Skin of body (tissue), 2 donors: ENCODE data around the gene HOXA10. TPM values are rescaled to one million over a fixed set of nuclear protein-coding genes. Genes with fewer than 3 reads are reported as not detected.

Experiments
- DNase-seq: peaks from one replicate; lab custom pipeline; 2025; lab: John Stamatoyannopoulos, UW
- total RNA-seq: library from RNA; depleted of rRNA; stranded (reverse); fragments of >200 nt; gene quantifications from one replicate; pipeline ENCODE4 v1.2.3, GENCODE V29; 2014

HOXA10 gene
- total RNA-seq, 1 donor from 2014 or later = 2.8 TPM

DNA sequence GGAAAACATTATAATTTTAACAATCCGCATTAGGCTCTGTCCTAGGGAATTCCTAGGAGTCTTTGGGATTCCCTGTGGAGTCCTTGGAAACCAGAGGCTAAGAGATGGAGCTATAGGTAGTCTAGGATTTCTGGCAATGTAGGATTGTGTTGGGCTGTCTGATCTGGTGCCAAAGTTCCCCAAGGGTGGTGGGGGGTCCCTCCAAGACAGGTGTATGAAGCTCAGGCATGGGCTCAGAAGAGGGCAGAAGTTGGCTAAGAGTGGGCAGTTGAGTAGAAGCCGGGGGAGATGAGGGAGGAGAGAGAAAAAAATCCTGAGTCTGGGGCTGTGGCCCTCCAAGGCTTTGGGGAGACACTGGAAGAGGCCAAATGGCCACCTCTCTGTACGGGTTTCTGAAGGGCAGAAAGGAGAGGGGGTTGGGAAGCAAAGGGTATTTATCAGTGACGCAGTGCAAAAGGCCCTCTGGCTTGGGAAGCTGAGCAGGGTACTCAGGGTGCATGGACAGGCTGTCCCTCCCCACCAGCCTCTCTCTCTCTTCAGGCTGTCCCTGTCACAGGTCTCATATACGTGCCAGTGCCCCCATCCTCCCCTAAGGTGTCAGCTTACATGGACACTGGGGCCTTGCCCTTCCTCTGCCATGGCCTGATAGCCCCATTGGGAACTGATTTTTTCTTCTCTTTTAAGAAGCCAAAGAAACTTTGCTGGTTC is 27.5 kb downstream of the HOXA10 start:
- DNase-seq = no peak

DNA sequence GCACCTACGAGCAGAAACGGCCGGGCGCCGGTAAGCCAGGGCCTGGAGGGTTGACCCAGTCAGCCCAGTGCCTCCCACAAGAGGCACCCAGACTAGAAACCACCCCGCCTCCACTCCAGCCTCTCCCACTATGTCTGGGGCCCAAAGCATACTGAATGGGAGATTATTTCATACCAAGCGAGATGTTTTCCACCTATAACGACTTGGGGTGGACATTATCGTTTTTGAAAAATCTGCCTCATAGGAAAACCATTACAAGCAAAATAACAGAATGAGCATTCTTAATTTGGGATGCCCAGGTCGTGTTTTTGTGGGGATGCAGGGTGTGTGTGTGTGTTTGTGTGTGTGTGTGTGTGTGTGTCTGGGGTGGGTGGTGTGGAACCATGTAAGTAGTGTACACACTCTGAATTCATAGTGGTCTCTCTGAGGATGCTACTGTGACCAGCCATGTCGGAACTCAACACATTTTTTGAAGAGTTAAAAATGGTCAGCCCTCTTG is 28.2 kb downstream of the HOXA10 start:
- DNase-seq = no peak

DNA sequence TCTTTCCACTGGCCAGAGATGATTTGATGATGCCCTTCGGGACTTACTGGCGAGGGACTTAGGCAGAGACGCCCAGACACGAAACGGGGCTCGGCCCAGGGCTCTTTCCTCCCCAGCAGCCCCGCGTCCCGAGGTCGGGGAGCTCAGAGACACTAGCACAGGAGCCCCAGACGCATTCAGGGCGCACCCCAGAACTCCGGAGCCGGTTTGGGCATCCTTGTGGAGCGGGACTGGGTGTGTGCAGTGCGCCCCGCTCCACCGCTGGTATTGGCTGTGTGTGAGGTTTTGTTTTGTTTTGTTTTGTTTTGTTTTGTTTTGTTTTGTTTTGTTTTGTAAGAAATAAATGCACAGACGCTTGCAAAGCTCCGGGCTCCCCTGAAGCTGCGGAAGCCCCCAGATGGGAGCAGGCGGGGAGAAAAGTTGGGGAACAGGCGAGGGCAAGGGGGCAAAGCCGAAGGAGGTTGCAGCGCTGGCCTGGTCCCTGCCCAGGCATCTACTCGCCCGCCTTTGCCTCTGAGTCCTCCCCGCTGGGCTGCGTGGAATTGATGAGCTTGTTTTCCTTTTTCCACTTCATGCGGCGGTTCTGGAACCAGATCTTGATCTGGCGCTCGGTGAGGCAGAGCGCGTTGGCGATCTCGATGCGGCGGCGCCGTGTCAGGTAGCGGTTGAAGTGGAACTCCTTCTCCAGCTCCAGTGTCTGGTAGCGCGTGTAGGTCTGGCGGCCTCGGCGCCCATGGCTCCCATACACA is 28.8 kb downstream of the HOXA10 start:
- DNase-seq = no peak

DNA sequence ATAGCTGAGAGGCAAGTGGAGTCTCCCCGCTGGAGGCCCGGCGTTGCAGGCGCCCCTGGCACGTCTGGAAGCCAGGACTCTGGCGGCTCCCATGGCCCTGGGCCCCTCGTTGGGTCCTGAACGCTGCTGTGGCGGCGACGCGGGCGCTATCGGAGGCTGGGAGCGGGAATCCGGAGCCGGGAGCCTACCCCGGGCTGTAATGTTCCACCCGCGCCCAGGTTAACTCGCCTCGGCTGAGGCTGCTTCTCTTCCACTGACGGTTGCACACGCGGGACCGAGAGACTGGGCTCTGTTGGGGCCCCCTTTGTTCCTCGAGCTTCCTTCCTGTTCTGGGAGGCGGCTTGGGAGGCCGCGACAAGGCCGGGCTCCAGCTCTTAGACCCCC is 29.3 kb downstream of the HOXA10 start:
- DNase-seq = no peak

DNA sequence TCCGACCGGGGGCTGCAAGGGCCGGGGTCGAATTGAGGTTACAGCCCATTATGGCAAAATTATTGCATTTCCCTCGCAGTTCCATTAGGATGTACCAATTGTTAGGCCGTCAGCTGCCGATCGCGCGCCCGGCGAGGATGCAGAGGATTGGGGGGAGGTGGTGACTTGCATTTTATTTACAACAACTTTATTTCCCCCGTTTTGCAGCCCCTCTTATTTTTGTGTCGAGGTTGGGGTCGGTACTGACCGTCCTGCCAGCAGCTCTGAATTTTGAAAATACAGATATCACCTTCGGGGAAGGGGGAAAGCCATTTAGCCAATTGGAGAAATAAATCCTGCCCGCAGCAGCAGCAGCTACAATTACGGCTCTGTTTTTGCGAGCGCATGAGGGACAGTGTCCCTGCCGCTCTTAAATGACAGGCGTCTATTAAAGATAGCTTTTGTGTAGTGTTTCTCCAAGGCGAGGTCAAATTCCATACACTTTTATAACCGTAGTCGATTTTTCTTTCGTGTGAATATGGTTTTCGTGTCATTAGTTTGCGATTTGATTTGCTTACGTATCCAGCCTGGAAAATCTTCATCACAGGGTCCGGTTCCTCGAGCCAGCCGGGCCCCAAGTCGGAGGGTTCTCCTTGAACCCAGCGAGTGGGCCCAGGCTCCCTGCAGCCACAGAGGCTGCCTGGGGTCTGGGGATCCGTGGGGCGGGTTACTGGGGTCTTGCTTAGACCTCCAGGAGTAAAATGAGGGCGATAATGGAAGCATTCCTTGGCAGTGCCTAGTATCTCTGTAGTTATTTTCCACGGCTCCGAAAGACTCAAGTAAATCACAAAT is 30.0 kb downstream of the HOXA10 start:
- no peak for DNase-seq

DNA sequence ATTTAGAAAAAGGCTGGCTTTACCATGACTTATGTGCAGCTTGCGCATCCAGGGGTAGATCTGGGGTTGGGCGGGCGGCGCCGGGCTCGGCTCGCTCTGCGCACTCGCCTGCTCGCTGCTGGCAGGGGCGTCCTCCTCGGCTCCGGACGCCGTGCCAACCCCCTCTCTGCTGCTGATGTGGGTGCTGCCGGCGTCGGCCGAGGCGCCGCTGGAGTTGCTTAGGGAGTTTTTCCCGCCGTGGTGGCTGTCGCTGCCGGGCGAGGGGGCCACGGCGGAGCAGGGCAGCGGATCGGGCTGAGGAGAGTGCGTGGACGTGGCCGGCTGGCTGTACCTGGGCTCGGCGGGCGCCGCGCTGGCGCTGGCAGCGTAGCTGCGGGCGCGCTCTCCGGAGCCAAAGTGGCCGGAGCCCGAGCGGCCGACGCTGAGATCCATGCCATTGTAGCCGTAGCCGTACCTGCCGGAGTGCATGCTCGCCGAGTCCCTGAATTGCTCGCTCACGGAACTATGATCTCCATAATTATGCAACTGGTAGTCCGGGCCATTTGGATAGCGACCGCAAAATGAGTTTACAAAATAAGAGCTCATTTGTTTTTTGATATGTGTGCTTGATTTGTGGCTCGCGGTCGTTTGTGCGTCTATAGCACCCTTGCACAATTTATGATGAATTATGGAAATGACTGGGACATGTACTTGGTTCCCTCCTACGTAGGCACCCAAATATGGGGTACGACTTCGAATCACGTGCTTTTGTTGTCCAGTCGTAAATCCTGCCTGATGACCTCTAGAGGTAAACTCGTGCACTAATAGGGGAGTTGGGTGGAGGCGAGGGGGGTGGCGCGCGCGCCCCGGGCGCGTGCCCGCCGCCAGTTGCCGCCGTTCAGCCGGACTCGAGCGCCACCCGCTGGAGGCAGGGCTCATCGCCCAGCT is 30.8 kb downstream of the HOXA10 start, which contains the start of gene HOXA5:
TSS of gene HOXA5 (minus strand) at position 659 of the 927 bp plus-strand sequence. CDS start at position 585, 74 bp downstream.
- peak; percentile 76 for DNase-seq

DNA sequence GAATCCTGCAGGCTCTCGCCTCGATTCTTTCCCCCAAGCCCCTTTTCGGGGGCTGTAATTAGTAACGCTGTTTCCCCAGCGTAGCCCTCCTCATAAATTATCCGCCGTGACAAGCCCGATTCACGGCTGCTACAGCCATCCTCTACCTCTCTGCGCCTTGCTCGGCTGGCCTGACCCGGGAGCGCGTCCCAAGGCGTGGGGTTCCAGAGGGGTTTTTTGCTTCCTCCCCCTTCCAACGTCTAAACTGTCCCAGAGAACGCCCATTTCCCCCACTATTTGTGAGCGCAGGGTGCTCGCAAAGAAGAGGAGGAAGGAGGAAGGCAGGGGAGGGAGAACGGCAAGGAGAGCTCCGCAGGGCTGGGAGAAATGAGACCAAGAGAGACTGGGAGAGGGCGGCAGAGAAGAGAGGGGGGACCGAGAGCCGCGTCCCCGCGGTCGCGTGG is 31.5 kb downstream of the HOXA10 start:
- no peak for DNase-seq

DNA sequence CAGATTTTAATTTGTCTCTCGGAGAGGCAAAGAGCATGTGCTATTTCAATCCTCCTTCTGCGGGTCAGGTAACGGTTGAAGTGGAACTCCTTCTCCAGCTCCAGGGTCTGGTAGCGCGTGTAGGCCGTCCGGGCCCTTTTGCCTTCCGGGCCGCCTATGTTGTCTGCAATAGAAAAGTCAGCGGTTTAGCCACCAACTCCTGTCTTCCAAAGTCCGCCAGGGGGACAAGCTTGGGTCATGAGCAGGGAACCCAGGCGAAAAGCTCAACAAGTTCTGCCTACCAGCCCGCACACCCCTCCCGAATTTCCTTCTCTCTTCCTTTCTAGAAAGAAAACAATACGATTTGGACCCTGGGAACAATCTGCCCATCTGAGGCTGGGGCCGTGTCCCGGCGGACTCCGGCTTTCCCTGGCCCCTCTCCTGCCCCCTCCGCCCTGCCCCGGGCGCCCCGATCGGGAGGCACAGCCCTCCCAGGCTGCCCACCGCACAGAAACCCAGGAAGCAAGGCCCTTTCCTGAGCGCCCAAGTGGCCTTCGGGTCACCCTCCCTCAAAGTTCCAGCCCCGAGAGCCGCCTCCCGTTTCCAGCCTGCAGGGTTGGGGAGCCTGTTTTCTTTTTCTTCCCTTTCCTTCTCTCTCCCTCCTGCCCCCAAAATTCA is 32.1 kb downstream of the HOXA10 start:
- no peak for DNase-seq

DNA sequence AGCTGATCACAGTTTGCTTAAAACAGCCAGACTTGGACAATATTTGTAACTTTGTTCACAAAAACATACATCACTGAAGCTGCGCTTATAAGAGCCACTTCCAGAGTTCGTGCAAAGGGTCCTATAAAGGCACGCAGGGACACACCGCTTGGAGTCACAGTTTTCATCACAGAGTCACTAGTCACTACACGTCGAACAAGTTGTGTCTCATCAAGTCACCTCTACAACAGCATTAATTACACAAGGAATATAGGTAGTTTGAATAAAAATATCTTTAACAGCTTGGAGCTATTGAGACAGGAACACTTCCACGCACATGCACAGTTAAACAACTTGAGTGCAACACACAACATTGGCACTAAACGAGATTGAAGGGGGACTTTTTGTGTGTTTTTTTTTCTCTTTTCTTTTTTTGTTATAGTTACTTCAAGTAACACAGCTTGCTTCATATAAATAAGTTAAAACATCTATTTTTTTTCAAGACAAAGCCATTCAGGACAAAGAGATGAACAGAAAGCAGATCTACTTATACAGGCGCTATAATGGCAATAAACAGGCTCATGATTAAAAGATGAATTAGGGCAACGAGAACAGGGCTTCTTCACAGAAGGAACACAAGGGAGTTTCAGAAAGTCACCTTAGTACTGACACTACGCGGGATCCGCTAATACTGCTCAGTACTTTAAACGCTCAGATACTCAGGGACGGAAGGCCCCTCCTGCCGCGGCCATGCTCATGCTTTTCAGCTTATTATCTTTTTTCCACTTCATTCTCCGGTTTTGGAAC is 32.8 kb downstream of the HOXA10 start:
- no peak for DNase-seq

DNA sequence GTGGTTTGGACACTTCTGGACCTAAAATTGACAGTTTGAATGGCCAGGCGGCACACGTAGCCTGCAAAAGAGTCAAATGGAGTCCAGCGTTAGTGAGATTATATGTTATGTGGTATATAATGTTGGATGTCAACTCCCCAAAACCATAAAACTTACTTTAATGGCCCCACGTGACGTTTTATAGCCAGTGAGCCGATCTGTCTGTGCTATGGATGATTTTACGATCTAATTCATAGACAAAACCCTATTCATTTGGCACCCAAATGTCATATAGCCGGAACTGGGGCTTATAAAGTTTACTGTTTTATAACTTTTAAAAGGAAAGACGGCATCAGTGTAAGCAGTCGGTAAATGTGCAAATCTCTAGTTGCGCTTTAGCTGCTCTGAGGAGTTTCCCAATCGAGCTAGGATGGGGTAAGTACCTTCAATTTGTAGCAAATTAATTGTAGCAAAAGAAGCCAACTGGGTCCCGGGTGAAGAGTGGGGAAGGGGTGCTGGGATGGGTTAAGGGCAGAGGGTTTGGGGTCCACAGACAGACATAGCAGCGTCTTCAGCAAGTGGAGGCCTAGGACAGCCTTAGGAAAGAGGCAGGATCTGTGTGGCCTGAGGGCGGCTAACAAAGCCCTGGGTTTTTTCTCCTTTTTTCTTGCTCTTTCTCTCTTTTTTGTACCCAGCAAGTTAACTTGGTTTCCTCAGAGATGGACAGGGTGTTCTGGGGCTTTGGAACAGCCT is 33.8 kb downstream of the HOXA10 start:
- no peak for DNase-seq

DNA sequence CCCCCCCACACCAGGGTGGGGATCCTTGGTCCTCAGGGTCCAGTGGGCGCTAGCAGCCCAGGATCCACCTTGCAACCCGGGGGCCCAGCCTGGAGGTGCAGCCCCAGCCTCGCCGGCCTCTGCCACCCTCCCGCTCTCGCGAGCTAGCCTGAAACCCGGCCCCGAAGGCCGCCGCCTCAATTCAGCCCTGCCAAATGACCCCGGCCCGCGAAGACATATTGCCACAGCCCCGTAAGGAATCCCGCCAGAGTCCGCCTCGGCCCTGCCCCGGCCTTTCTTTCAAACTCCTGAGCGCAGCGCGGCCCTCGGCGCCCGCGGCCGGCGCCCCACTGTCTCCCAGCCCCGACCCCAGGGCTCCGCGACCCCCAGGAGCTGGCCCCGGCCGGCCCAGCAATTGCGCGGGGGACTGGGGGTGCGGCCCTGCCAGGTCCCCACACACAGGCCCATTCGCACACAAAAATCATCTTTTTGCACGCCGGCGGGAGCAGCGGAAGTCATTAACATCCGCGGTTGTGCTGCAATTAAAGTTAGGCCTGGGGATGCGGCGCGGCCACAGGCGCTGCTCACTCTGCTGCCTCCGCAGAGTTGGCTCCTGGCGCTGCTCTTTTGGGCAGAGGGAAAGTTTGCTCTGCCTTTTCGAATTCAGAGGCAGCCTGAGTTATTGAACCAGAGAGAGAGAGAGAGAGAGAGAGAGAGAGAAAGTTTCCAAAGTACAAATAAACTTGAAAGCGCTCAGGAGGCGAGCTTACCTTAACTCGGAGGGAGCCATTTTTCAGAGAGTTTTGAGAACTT is 34.6 kb downstream of the HOXA10 start:
- DNase-seq = no peak

DNA sequence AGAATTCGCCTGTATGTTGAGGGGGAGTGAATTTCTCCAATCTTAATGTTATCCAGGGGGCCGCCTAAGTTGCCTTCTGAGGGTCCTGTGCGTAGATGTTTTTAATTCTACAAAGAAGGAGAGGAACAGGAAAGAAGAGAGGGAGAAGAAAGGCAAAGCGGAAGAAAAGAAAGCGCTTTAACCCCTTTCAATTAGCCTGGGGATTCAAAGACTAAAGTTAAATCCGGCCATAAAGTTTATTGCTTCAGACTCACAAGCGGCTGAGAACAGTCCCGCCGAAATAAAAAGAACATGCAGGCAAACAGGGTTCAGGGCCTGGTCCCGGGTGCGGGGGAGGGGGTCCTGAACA is 35.2 kb downstream of the HOXA10 start:
- no peak for DNase-seq

DNA sequence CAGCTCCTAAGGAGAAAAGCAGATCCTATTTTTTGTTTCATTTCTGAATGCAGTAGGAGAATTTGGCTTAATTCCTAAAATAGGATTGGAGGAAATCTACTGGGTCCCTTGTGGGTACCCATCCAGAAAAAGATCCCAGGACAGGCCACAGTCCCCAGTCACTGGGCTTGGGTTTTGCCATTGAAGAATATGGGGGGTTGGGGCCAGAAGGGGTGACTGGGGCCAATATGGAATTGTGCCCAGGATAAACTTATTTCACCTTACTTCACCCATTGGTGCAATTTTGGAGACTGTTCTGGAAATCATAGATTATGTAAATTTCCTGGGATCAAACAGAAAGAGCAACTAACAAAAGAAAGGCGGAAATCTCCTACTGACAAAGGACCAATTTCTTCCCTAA is 35.6 kb downstream of the HOXA10 start:
- DNase-seq = no peak

DNA sequence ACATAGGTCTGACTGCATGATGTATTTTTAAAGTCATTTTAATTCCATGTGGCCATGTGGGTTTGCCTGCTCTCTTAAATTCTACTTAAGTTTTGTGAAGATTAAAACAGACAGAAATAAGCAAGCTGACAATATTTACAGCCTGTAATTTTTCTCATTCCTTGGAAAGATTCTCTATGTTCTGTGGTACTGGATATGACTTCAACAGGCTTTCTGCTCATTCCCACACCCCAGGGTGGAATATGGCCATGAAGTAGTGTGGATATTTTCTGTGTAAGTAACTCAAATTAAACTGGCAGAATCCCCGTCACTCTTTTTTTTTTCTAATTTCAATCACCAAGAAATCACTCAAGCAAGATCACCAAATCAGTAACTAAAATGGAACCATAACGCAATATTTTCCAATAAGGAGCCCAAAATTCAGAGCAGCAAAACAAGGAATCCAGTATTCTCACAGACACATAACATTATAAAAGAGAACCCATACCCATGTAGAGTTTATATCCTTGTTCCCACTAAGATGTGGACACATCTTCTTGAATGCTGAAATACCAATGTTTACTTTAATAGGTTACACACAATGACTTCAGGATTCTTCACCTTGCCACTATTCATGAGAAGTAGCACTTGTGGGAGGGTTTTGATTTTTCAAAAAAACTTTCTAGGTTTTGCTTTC is 36.3 kb downstream of the HOXA10 start:
- no peak for DNase-seq

DNA sequence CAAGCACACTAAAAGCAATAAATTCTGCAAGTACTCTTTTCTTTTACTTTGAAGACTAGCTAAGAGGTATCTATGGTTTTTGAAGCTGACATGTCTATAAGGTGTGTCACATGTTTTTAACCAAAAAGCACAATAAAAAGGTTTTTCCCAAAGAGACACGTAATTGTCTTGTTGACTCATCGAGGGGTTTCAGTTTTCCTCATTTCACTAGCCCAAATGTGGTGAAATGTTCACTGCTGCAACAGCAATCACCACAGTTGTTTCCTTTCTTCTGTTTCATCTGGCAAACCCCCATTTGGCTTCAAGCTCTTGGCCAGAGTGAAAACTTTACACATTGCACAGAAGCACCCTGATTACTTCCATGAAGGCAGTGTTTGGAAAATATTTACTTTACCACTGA is 39.7 kb downstream of the HOXA10 start:
- no peak for DNase-seq

DNA sequence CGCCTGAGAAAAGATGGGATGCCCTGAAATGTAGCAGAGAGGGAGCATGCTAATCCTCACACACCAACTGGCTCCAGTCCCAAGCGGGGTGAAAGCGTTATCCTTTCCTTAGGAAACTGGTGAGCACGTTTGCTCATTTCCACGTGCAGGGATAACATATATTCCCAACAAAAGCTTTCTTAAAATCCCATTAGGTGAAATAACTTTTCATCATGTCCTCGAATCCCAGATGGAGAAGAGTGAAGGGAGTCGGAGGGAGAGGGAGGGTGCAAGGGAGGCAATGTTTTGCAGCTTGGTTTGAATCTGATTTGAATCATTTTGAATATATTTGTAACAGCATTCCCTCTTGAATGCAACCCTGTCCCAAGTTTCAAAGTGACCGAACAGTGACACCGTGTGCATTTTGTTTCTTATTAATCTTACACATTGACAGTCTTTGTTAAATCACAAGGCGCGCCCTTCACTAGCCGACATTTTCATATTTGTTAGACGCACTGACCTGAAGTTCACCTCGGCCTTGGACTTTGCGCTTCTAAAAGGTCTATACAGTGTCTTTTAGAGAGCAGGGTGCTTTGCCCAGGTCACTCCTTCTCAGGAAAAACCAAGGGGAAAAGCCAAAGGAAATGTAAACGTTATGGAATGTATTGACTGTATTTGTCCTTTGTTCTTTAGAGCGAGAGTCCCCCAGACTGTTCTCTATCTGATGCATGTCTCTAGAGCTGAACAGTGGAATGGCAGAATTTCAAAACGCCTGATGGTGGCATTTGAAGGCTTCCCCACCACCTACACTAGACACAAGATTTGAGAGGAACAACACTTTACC is 40.5 kb downstream of the HOXA10 start:
- DNase-seq = no peak

DNA sequence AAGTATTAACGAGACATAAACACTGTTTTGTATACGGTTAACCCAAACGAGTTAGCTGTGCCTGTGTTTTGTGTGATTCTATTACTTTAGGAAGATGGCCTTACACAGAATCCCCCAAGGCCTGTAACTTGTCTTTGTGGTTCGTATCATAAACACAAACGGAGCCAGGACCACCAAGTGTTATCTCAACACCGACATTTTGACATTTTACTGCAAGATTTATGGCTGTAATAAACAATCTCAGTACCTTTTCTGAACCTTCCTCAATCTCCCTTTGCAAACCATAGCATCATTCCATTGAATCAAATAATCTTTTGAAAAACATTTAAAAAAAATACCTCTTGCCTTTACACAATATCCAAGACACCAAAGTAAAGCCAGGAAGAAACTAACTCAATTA is 41.1 kb downstream of the HOXA10 start:
- no peak for DNase-seq
